Natural killer cell treated with Interleukin-12 subunit alpha and Interleukin-12 subunit beta and Interleukin-15 and Interleukin-18, amount 100 ng/mL, for 72 hours (primary cell): Measurements from ENCODE around the gene IGLL5. TPM values are rescaled to one million over a fixed set of nuclear protein-coding genes. Genes with fewer than 3 reads are reported as not detected.
A peak's percentile ranks its signal among the peaks of the same experiment; 100 is the strongest.

Experiments used
- ATAC-seq, 2 donors: fragments of 150-1000 bp; cut with Tn5 transposase in 1 of 2; sonication (Bioruptor Pico), chemical (Tn5 transposase) in 1 of 2; 2 replicates each; pipeline ENCODE4 v1.10.0; 2021
- DNase-seq: peaks from one replicate; pipeline ENCODE4 v3.0.0; 2022; ENCODE audit warnings: low spot score
- H3K27ac Mint-ChIP-seq, 2 donors: 1 replicate in 1 of 2; 2 replicates in 1 of 2; pipeline ENCODE4 v1.8.0; 2022; ENCODE audit warnings: mixed read lengths in 2 of 2, mild to moderate bottlenecking in 1 of 2, moderate library complexity in 1 of 2
- H3K27me3 Mint-ChIP-seq, 2 donors: 1 replicate in 1 of 2; 2 replicates in 1 of 2; pipeline ENCODE4 v1.8.0; 2022; ENCODE audit warnings: mixed read lengths in 2 of 2
- H3K36me3 Mint-ChIP-seq: one replicate; pipeline ENCODE4 v1.8.0; 2022; ENCODE audit warnings: mixed read lengths
- H3K4me1 Mint-ChIP-seq, 2 donors: 1 replicate in 1 of 2; 2 replicates in 1 of 2; pipeline ENCODE4 v1.8.0; 2022; ENCODE audit warnings: low read depth in 2 of 2, mixed read lengths in 2 of 2, mild to moderate bottlenecking in 1 of 2
- H3K4me3 Mint-ChIP-seq: one replicate; pipeline ENCODE4 v1.8.0; 2022; ENCODE audit warnings: mixed read lengths
- H3K9me3 Mint-ChIP-seq: 2 replicates; pipeline ENCODE4 v1.8.0; 2022; ENCODE audit warnings: mixed read lengths
- total RNA-seq, 2 donors: library from RNA; stranded (reverse); gene quantifications; one replicate each; pipeline ENCODE4 v1.2.3, GENCODE V29; 2022

Gene IGLL5
- total RNA-seq, 2 donors from 2014 or later = 5.4 TPM; not detected in 1

GRCh38 chr22:22906907-22907550 lies 19.4 kb downstream of the IGLL5 start:
- H3K4me1 Mint-ChIP-seq = no peaks in the 10 kb centered on the region
- H3K27me3 Mint-ChIP-seq = peaks cover 0 to 9% of the 10 kb centered on the region in 2 donors
- no peak overlapping the region for H3K27ac Mint-ChIP-seq
- H3K9me3 Mint-ChIP-seq = no peaks in the 10 kb centered on the region
- no peak for DNase-seq
- no peak for ATAC-seq
- H3K4me3 Mint-ChIP-seq = no peak overlapping the region
- no peaks in the 10 kb centered on the region for H3K36me3 Mint-ChIP-seq

DNA sequence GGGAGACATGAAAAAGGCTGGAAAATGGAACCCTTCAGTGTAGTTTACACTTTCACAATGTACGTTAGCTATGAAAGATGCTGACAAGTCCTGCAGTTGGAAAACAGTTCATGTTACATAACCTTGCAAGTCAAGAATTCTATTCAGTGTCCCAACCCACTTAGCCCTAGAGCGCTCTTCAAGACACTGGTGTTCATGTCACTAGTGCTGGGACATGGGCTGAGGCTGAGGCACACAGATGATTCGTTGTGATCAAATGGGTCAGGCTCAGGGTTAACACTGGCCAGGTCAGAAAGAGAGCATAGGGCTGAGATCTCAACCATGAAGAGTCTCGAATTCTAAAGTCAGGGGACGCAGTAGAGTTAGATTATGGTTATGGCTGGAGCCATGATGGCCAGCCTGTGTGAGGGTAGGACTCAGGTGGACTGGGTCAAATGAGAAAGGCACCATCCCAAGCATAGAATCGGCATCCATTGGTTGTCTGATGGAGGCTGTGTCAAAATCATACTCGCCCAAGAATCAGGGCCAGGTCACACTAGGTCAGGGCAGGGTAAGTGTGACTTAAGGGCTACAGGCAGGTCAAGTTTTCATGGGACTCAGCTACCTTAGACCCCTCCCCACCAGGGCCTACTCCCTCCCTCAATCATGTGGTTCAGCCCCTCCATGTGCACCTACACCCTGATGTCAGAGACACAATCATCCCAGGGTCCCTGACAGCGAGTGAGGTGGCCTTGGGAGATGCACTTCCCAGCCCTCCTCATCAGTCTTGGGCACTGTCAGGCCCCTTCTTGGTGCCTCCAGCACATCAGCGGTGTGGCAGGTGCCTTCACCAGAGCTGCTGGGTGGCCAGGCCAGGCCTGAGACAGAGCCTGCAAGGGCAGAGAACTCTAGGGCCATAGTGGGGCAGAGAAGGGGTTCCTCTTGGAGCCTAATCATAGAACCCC lies 20.2 kb downstream of the IGLL5 start:
- Mint-ChIP-seq H3K9me3 (no peaks in the 10 kb centered on the region), H3K4me1 (no peaks in the 10 kb centered on the region), H3K27me3 (peaks cover 0 to 9% of the 10 kb centered on the region in 2 donors), H3K27ac (no peak overlapping the region), H3K36me3 (no peaks in the 10 kb centered on the region), H3K4me3 (no peak overlapping the region)
- DNase-seq (no peak), ATAC-seq (peak in 1 of 2 donors; percentile 16)

DNA sequence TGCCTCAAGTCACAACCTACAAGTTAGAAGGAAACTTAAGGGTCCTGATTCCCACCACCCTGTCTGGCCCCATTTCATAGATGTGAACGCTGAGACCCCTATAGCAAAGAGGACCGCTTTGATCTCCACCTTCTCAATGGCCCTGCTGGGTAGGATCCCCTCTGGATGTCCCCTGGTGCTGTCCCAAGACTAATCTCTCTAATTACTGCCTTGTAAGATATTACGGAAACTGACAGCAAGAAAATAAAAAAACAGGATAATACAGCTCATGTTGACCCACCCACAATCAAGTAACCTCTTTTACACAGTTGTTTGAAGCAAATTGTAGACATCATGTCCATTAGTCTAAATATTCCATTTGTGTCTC lies 20.9 kb downstream of the IGLL5 start:
- DNase-seq (no peak), ATAC-seq (no peak)
- no peak overlapping the region for H3K4me3 Mint-ChIP-seq
- no peaks in the 10 kb centered on the region for H3K9me3 Mint-ChIP-seq
- no peaks in the 10 kb centered on the region for H3K36me3 Mint-ChIP-seq
- H3K4me1 Mint-ChIP-seq = no peaks in the 10 kb centered on the region
- no peak overlapping the region for H3K27ac Mint-ChIP-seq
- H3K27me3 Mint-ChIP-seq = peaks cover 0 to 9% of the 10 kb centered on the region in 2 donors

DNA sequence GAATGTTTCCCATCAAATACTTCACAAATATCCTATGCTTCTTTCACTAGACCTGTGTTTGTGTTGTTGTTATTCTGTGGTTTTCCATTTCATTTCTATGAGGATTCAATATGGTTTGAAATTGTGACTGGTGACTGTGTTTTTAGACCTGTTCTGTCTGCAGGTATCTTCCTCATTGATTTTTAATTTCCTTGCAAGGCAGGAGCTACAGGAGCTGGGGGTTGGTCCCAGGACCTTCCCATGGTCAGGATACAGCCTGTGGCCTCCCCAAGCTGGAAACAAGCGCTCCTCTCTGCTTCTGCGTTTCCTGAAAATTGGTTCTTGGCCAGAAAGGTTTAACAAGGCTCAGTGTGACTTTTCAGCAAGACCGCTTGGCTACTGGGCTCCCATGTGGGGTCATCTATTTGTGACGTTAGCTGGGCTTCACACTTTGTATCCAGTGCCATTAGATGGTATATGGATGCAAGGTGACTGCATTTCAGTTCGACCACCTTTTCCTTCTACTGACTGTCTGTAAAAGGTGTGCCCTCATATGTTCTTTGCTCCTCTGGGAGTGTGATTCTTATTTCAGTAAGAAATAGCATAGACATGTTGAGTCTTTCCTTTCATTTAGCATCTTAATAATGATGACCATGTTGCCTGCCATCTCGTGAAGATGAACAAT lies 21.5 kb downstream of the IGLL5 start:
- H3K27me3 Mint-ChIP-seq = peaks cover 0 to 9% of the 10 kb centered on the region in 2 donors
- peaks cover 0 to under 1% of the 10 kb centered on the region in 2 donors for H3K4me1 Mint-ChIP-seq
- ATAC-seq (no peak), DNase-seq (no peak)
- H3K36me3 Mint-ChIP-seq = no peaks in the 10 kb centered on the region
- H3K9me3 Mint-ChIP-seq = no peaks in the 10 kb centered on the region
- no peak overlapping the region for H3K4me3 Mint-ChIP-seq
- no peak overlapping the region for H3K27ac Mint-ChIP-seq

DNA sequence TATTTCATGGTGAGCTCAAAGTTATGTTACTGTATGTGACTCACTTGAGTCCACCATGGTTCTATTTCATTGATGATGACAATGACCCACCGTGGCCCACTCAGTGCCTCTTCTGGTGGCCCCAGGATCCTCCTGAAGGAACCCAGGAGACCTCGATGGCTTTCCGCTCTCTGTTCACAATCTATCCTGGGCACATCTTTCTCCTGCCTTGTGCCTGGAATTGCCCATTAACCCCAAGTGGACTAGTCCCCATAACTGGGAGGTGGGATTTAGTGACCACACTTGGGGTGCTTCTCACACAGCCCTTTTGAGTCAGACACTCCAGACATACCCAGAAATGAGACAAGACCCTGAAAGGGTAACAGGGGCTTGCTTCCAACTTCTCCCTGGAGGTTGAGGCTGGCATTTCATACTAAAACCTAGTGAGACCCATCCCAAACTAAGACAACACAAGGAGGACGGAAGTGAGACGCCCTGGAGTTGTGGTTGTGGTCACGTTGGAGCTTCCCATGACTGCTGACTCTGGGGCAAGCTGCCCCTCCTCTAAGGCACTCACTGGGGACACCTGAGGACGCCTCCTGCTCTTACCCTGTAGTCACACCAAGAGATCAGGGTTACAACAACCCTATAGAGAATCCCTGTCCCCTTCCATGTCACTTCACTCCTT lies 22.1 kb downstream of the IGLL5 start:
- Mint-ChIP-seq H3K27me3 (peaks cover 0 to 9% of the 10 kb centered on the region in 2 donors), H3K4me3 (no peak overlapping the region), H3K27ac (no peak overlapping the region), H3K9me3 (no peaks in the 10 kb centered on the region), H3K4me1 (peaks cover 0 to 6% of the 10 kb centered on the region in 2 donors), H3K36me3 (no peaks in the 10 kb centered on the region)
- DNase-seq (no peak), ATAC-seq (no peak)

DNA sequence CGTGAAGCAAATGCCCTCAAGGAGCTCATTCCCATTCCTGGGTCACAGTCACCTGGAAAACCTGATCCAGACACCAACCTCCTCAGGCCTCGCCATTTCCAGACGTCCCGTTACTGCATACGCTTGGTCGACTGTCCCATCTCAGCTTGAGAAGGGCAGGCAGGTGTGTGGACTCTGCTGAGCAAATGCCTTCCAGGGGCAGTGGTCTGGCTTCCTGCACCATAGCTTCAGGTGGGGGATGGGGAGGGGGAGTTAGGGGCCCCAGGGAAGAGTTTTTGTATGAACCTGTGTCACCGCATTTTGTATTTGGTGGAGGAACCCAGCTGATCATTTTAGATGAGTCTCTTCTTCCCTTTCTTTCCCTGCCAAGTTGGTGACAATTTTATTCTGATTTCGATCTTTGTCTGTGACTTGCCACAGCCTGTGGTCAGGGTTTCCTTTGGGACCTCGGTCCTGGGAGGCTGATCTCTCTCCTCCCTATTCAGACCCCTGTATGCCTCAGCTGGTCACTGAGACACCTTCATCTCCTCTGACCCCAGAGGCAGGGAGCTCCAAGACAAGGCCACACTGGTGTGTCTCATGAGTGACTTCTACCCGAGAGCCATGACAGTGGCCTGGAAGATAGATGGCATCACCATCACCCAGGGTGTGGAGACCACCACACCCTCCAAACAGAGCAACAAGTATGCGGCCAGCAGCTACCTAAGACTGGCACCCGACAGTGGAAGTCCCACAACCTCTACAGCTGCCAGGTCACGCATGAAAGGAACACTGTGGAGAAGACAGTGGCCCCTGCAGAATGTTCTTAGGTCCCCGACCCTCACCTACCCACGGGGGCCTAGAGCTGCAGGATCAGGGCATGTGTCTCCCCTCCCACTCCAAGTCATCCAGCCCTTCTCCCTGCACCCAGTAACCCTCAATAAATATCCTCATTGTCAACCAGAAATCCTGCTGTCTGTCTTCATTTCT lies 22.9 kb downstream of the IGLL5 start:
- DNase-seq (no peak), ATAC-seq (no peak)
- peaks cover 0 to 7% of the 10 kb centered on the region in 2 donors for H3K27me3 Mint-ChIP-seq
- no peak overlapping the region for H3K27ac Mint-ChIP-seq
- H3K4me3 Mint-ChIP-seq = no peak overlapping the region
- H3K9me3 Mint-ChIP-seq = no peaks in the 10 kb centered on the region
- no peaks in the 10 kb centered on the region for H3K36me3 Mint-ChIP-seq
- H3K4me1 Mint-ChIP-seq = peaks cover 0 to 6% of the 10 kb centered on the region in 2 donors

DNA sequence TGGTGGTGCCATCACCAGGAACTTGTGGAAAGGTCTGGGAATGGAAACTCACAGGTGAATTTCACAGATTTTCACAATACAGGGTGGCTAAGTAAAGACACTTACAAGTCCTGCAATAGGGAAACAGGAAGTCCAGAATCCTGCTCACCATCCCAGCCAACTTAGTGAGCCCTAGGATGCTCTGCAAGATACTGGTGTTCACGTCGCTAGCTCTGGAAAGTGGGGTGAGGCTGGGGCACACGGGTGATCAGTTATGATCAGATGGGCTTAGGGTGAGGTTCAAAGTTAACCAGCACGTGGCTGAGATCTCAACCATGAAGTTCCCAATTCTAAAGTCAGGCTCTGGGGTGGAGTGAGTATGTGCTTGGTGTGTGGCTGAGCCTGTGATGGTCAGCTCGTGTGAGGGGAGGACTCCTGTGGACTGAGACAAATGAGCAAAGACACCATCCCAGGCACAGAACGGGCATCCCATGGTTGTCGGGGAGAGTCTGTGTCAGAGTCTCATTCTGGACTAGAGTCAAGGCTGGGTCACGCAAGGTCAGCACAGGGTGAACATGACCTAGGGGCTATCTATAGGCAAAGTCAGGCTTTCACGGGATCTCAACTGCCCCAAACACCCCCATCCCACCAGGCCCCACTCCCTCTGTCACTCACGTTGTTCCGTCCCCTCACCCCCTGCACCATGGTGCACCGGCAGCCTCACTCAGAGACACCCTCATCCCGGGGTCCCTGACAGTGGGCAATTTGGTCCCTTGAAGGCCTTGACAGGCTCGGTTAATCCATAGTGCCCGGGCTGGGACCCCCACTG lies 23.9 kb downstream of the IGLL5 start:
- H3K27ac Mint-ChIP-seq = no peak overlapping the region
- H3K9me3 Mint-ChIP-seq = no peaks in the 10 kb centered on the region
- DNase-seq = no peak
- peaks cover 0 to 6% of the 10 kb centered on the region in 2 donors for H3K4me1 Mint-ChIP-seq
- no peak overlapping the region for H3K4me3 Mint-ChIP-seq
- H3K36me3 Mint-ChIP-seq = no peaks in the 10 kb centered on the region
- ATAC-seq = no peak
- H3K27me3 Mint-ChIP-seq = peaks cover 0 to 7% of the 10 kb centered on the region in 2 donors

GRCh38 chr22:22912135-22912987 lies 24.7 kb downstream of the IGLL5 start:
- peaks cover 0 to 7% of the 10 kb centered on the region in 2 donors for H3K27me3 Mint-ChIP-seq
- H3K36me3 Mint-ChIP-seq = no peaks in the 10 kb centered on the region
- no peak for DNase-seq
- no peak for ATAC-seq
- no peaks in the 10 kb centered on the region for H3K9me3 Mint-ChIP-seq
- H3K4me1 Mint-ChIP-seq = peaks cover 0 to 6% of the 10 kb centered on the region in 2 donors
- no peak overlapping the region for H3K27ac Mint-ChIP-seq
- no peak overlapping the region for H3K4me3 Mint-ChIP-seq

GRCh38 chr22:22912988-22913253 lies 25.3 kb downstream of the IGLL5 start:
- H3K9me3 Mint-ChIP-seq = no peaks in the 10 kb centered on the region
- no peak for DNase-seq
- H3K4me1 Mint-ChIP-seq = peaks cover 0 to 6% of the 10 kb centered on the region in 2 donors
- H3K4me3 Mint-ChIP-seq = no peak overlapping the region
- no peak for ATAC-seq
- H3K27ac Mint-ChIP-seq = no peak overlapping the region
- peaks cover 0 to 7% of the 10 kb centered on the region in 2 donors for H3K27me3 Mint-ChIP-seq
- H3K36me3 Mint-ChIP-seq = no peaks in the 10 kb centered on the region

GRCh38 chr22:22913989-22914388 lies 26.4 kb downstream of the IGLL5 start:
- Mint-ChIP-seq H3K27me3 (peaks cover 0 to 7% of the 10 kb centered on the region in 2 donors), H3K4me1 (peaks cover 0 to 6% of the 10 kb centered on the region in 2 donors), H3K36me3 (no peaks in the 10 kb centered on the region), H3K27ac (no peak overlapping the region), H3K4me3 (no peak overlapping the region), H3K9me3 (no peaks in the 10 kb centered on the region)
- DNase-seq = no peak
- no peak for ATAC-seq

GRCh38 chr22:22914726-22915669 lies 27.4 kb downstream of the IGLL5 start:
- Mint-ChIP-seq H3K4me1 (peaks cover 0 to 6% of the 10 kb centered on the region in 2 donors), H3K27ac (no peak overlapping the region), H3K9me3 (no peaks in the 10 kb centered on the region), H3K27me3 (peaks cover 0 to 5% of the 10 kb centered on the region in 2 donors), H3K36me3 (no peaks in the 10 kb centered on the region), H3K4me3 (no peak overlapping the region)
- DNase-seq (no peak), ATAC-seq (no peak)
